Stimulated activated naive CD8-positive, alpha-beta T cell treated with anti-CD3 and anti-CD28 coated beads, Interleukin-15, Interleukin-2, amounts not matched to agents 100 ng/mL and 50 ng/mL, for 24 hours (primary cell): ENCODE results near the gene SOBP.

Source experiments
- H3K27ac Mint-ChIP-seq: one replicate; pipeline ENCODE4 v1.8.0; 2021; ENCODE audit warnings: mild to moderate bottlenecking, mixed read lengths
- H3K27me3 Mint-ChIP-seq: one replicate; pipeline ENCODE4 v1.8.0; 2021; ENCODE audit warnings: mixed read lengths
- H3K36me3 Mint-ChIP-seq: one replicate; pipeline ENCODE4 v1.8.0; 2021; ENCODE audit warnings: low read depth, mixed read lengths
- H3K4me1 Mint-ChIP-seq: one replicate; pipeline ENCODE4 v1.8.0; 2021; ENCODE audit warnings: low read depth, mixed read lengths
- H3K4me3 Mint-ChIP-seq: one replicate; pipeline ENCODE4 v1.8.0; 2021; ENCODE audit warnings: mild to moderate bottlenecking, mixed read lengths
- H3K9me3 Mint-ChIP-seq: one replicate; pipeline ENCODE4 v1.8.0; 2021; ENCODE audit warnings: mixed read lengths

The SOBP gene

GRCh38 chr6:107613651-107614379 is 123.9 kb downstream of the SOBP start:
- Mint-ChIP-seq H3K9me3 (no peaks in the 10 kb centered on the region), H3K4me1 (peaks cover 10% of the 10 kb centered on the region), H3K27me3 (no peaks in the 10 kb centered on the region), H3K36me3 (no peaks in the 10 kb centered on the region), H3K27ac (no peak overlapping the region), H3K4me3 (no peak overlapping the region)

DNA sequence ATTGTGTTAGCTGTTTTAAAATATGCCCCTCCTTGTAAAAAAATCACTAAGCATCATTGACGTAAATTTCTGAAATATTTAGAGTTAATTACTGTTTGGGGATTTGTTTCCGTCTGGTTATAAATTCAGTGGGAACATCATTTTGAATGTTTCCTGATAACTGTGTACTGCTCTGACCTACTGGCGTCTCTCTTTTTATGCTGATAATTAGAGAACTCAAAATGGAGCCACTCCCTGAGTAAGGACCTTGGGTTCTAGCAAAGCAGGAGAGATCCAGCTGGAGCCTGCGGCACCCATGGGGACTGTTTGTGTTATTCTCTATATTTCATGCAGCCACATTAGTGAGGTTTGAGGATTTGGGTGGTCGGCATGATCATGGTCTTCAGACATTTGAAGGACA is 124.9 kb downstream of the SOBP start:
- Mint-ChIP-seq H3K27ac (no peak overlapping the region), H3K27me3 (no peaks in the 10 kb centered on the region), H3K9me3 (no peaks in the 10 kb centered on the region), H3K36me3 (no peaks in the 10 kb centered on the region), H3K4me1 (peaks cover 17% of the 10 kb centered on the region), H3K4me3 (no peak overlapping the region)

- no peaks in the 10 kb centered on the region for H3K9me3 Mint-ChIP-seq
- no peaks in the 10 kb centered on the region for H3K27me3 Mint-ChIP-seq
- peaks cover 30% of the 10 kb centered on the region for H3K4me1 Mint-ChIP-seq
- H3K36me3 Mint-ChIP-seq = no peaks in the 10 kb centered on the region
- no peak overlapping the region for H3K27ac Mint-ChIP-seq
- no peak overlapping the region for H3K4me3 Mint-ChIP-seq
Observed at GRCh38 chr6:107616775-107617174, 126.9 kb downstream of the SOBP start.

DNA sequence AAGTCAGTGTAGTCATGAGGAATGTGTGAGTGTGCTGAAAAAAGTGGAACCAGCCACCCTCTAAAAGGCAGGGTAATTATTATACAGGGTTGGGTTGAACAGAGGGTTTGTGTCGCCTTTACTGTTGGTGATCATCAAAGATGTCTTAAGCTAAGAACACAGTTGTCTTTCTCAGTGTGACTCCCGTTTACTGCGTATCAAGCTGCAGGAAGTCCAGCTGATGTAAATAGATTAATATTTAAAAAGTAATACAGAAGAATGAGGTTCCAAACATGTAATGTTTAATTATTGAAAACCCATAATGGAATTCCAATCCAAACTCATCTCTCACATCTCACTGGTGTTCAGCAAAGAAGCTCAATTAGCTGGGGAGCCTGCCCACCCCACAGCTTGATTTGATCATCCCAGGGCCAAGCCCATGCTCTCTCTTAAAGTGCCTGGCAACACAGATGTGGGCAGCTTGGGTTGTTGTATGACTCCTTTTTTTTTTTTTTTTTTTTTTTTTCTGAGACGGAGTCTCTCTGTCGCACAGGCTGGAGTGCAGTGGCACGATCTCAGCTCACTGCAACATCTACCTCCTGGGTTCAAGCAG is 127.5 kb downstream of the SOBP start:
- Mint-ChIP-seq H3K4me1 (peaks cover 30% of the 10 kb centered on the region), H3K27ac (no peak overlapping the region), H3K9me3 (no peaks in the 10 kb centered on the region), H3K36me3 (no peaks in the 10 kb centered on the region), H3K4me3 (no peak overlapping the region), H3K27me3 (no peaks in the 10 kb centered on the region)

- Mint-ChIP-seq H3K27ac (peak overlapping the region; percentile 53), H3K27me3 (no peaks in the 10 kb centered on the region), H3K4me3 (no peak overlapping the region), H3K4me1 (peaks cover 30% of the 10 kb centered on the region), H3K36me3 (no peaks in the 10 kb centered on the region), H3K9me3 (no peaks in the 10 kb centered on the region)
Observed at GRCh38 chr6:107618672-107619071, 128.8 kb downstream of the SOBP start.

GRCh38 chr6:107620732-107621131 is 130.8 kb downstream of the SOBP start:
- H3K27ac Mint-ChIP-seq = no peak overlapping the region
- no peaks in the 10 kb centered on the region for H3K9me3 Mint-ChIP-seq
- H3K4me3 Mint-ChIP-seq = no peak overlapping the region
- H3K4me1 Mint-ChIP-seq = peaks cover 30% of the 10 kb centered on the region
- H3K36me3 Mint-ChIP-seq = no peaks in the 10 kb centered on the region
- no peaks in the 10 kb centered on the region for H3K27me3 Mint-ChIP-seq

- H3K9me3 Mint-ChIP-seq = no peaks in the 10 kb centered on the region
- no peak overlapping the region for H3K27ac Mint-ChIP-seq
- H3K4me1 Mint-ChIP-seq = peaks cover 30% of the 10 kb centered on the region
- H3K36me3 Mint-ChIP-seq = no peaks in the 10 kb centered on the region
- no peaks in the 10 kb centered on the region for H3K27me3 Mint-ChIP-seq
- H3K4me3 Mint-ChIP-seq = no peak overlapping the region
Observed at GRCh38 chr6:107621229-107621937, 131.5 kb downstream of the SOBP start.

DNA sequence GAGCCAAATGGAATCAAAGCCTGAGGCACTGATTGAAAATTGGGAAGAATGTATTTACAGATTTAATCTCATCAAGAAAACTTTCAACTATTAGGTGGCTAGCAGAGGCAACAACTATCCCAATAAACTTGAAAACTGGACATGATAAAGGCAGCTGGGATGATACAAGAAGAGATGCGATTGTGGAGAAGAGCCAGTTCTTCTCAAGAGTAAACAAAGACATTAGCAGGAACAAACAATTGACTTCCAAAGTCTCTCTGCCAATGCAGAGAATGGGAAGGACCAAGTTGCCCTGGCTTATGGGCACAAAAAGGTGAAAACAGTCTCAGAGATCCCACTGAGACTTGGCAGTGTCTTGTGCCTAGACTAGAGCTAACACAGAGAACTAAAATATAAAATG is 132.4 kb downstream of the SOBP start:
- Mint-ChIP-seq H3K4me1 (peaks cover 30% of the 10 kb centered on the region), H3K27me3 (no peaks in the 10 kb centered on the region), H3K27ac (no peak overlapping the region), H3K4me3 (no peak overlapping the region), H3K36me3 (no peaks in the 10 kb centered on the region), H3K9me3 (no peaks in the 10 kb centered on the region)

DNA sequence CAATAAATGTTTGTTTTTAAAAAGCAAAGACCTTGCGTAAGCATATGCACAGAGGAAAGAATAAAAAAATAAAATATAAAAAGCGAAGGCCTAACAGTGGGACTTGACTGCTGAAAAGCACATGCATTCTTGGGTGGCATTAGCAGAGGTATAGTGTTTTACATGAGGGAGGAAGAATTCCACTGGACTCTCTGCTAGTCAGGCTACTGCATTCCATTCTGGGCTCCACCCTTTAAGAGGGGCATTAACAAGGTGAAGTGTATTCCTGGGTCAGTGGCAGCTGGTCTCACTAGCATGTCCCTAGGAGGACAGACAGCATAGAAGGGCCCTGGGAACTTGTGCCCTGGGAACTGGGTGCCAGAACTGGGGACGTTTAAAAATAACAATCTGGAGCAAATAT is 134.1 kb downstream of the SOBP start:
- Mint-ChIP-seq H3K4me1 (peaks cover 18% of the 10 kb centered on the region), H3K4me3 (no peak overlapping the region), H3K27me3 (no peaks in the 10 kb centered on the region), H3K36me3 (no peaks in the 10 kb centered on the region), H3K9me3 (no peaks in the 10 kb centered on the region), H3K27ac (no peak overlapping the region)

- Mint-ChIP-seq H3K36me3 (no peaks in the 10 kb centered on the region), H3K27ac (no peak overlapping the region), H3K27me3 (no peaks in the 10 kb centered on the region), H3K9me3 (no peaks in the 10 kb centered on the region), H3K4me1 (peaks cover 14% of the 10 kb centered on the region), H3K4me3 (no peak overlapping the region)
Observed at GRCh38 chr6:107624541-107624940, 134.6 kb downstream of the SOBP start.

DNA sequence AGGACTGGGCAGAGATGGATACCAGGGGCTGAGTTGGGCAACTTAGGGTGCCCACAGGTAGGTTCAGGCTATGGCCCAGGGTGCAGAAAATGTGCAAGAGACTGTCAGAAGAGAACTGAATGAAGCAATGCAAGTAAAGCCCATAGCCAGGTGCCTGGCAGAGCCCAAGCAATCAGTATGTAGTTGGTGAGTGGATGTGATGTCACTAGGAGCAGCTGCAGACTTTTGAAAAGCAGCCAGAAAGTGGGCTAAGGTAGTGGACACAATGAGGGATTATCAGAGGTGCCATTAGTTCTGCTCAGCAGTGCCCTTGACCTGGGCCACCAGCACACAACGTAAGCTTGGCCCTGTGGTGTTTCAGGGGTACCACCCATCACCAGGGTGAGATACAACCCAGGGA is 135.3 kb downstream of the SOBP start:
- Mint-ChIP-seq H3K4me3 (no peak overlapping the region), H3K36me3 (no peaks in the 10 kb centered on the region), H3K27me3 (no peaks in the 10 kb centered on the region), H3K4me1 (peaks cover 11% of the 10 kb centered on the region), H3K27ac (no peak overlapping the region), H3K9me3 (no peaks in the 10 kb centered on the region)

GRCh38 chr6:107626645-107627044 is 136.7 kb downstream of the SOBP start:
- no peaks in the 10 kb centered on the region for H3K9me3 Mint-ChIP-seq
- H3K4me3 Mint-ChIP-seq = no peak overlapping the region
- no peak overlapping the region for H3K27ac Mint-ChIP-seq
- no peaks in the 10 kb centered on the region for H3K36me3 Mint-ChIP-seq
- H3K27me3 Mint-ChIP-seq = peaks cover 7% of the 10 kb centered on the region
- H3K4me1 Mint-ChIP-seq = no peaks in the 10 kb centered on the region

GRCh38 chr6:107627969-107628368 is 138.1 kb downstream of the SOBP start:
- Mint-ChIP-seq H3K4me1 (no peaks in the 10 kb centered on the region), H3K27me3 (peaks cover 20% of the 10 kb centered on the region), H3K9me3 (no peaks in the 10 kb centered on the region), H3K36me3 (no peaks in the 10 kb centered on the region), H3K27ac (no peak overlapping the region), H3K4me3 (no peak overlapping the region)

GRCh38 chr6:107628878-107629277 is 139.0 kb downstream of the SOBP start:
- Mint-ChIP-seq H3K9me3 (no peaks in the 10 kb centered on the region), H3K4me1 (peaks cover 4% of the 10 kb centered on the region), H3K36me3 (no peaks in the 10 kb centered on the region), H3K27me3 (peaks cover 29% of the 10 kb centered on the region), H3K4me3 (no peak overlapping the region), H3K27ac (no peak overlapping the region)

DNA sequence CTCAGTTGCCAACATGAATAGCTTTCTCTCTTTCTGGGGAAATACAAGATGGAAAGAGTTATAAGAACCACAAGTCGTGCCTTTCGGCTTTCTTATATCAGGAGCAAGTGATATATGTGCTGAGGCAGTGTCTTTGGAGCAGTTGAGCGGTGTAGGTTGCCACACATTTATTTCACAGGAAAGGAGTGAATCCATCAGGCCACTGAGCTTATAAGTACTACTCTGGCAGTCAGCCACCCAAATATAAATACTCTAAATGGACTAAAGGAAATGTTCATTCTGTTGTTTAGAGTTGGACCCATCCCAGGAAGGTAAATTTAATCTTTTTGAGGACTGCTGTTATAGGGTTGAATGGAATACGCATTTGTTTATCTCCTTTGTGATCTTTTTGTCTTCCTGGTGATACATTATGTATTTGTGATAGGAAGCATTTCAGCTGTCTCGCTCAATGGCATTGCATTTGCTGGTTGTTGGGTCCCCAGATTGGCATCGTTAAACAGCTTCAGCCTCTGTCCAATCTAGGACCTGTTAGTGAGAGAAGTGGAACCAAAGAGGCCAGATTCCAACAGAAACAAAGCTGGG is 139.7 kb downstream of the SOBP start:
- H3K4me3 Mint-ChIP-seq = no peak overlapping the region
- H3K36me3 Mint-ChIP-seq = no peaks in the 10 kb centered on the region
- H3K27ac Mint-ChIP-seq = no peak overlapping the region
- H3K4me1 Mint-ChIP-seq = peaks cover 5% of the 10 kb centered on the region
- no peaks in the 10 kb centered on the region for H3K9me3 Mint-ChIP-seq
- H3K27me3 Mint-ChIP-seq = peaks cover 33% of the 10 kb centered on the region
